ENCODE data around the gene SDR9C7.

GRCh38 chr12:56914256-56914655, 20.0 kb downstream of the SDR9C7 start:
- TF ChIP-seq ATF3 (IDR thresholded peaks at IDR 0.05), result no peak
- no peak for TF ChIP-seq POLR2A (IDR thresholded peaks at IDR 0.05; ENCODE audit: borderline replicate concordance, extremely low read depth, insufficient read depth, insufficient read length)
- TF ChIP-seq TCF7L2 (IDR thresholded peaks at IDR 0.05; ENCODE audit: borderline replicate concordance, extremely low read depth, insufficient read depth, insufficient read length), result no peak
- TF ChIP-seq CTCF (IDR thresholded peaks at IDR 0.05 in 2 of 3, conservative IDR thresholded peaks at IDR 0.05 in 1 of 3; ENCODE audit: borderline replicate concordance in 1 of 3, insufficient read depth in 1 of 3, low read depth in 2 of 3, low read length in 2 of 3), result no peak
- no peak for TF ChIP-seq ZFX (IDR thresholded peaks at IDR 0.05)
- TF ChIP-seq RAD21 (IDR thresholded peaks at IDR 0.05; ENCODE audit: low read depth), result no peak
- no peak for TF ChIP-seq JUND (IDR thresholded peaks at IDR 0.05)
- no peak for TF ChIP-seq POLR2AphosphoS5 (IDR thresholded peaks at IDR 0.05; ENCODE audit: low read depth, low read length)
- TF ChIP-seq MAX (IDR thresholded peaks at IDR 0.05), result no peak
- TF ChIP-seq CEBPB (IDR thresholded peaks at IDR 0.05; ENCODE audit: low read depth), result no peak
- no peak for TF ChIP-seq EZH2 (IDR thresholded peaks at IDR 0.05)
- TF ChIP-seq SP1 (IDR thresholded peaks at IDR 0.05; ENCODE audit: low read depth), result no peak
